Glutamatergic neuron (in vitro differentiated cells): ENCODE results near the gene BOD1L1. TPM values are rescaled to one million over a fixed set of nuclear protein-coding genes. Genes with fewer than 3 reads are reported as not detected.
A peak's percentile ranks its signal among the peaks of the same experiment; 100 is the strongest.

Source experiments
- DNase-seq: peaks from one replicate; pipeline ENCODE4 v3.0.0; 2022
- H3K27ac Mint-ChIP-seq: one replicate; pipeline ENCODE4 v1.8.0; 2020; ENCODE audit warnings: mild to moderate bottlenecking, mixed read lengths, inconsistent platforms; ENCODE audit not compliant: unreplicated experiment
- H3K27me3 Mint-ChIP-seq: one replicate; pipeline ENCODE4 v1.8.0; 2020; ENCODE audit warnings: mild to moderate bottlenecking, moderate library complexity, mixed read lengths, inconsistent platforms; ENCODE audit not compliant: unreplicated experiment
- H3K36me3 Mint-ChIP-seq: one replicate; pipeline ENCODE4 v1.8.0; 2020; ENCODE audit warnings: mild to moderate bottlenecking, mixed read lengths, inconsistent platforms; ENCODE audit not compliant: unreplicated experiment
- H3K4me1 Mint-ChIP-seq: one replicate; pipeline ENCODE4 v1.8.0; 2020; ENCODE audit warnings: mild to moderate bottlenecking, low read depth, mixed read lengths, inconsistent platforms; ENCODE audit not compliant: unreplicated experiment
- H3K4me3 Mint-ChIP-seq: one replicate; pipeline ENCODE4 v1.8.0; 2020; ENCODE audit warnings: mild to moderate bottlenecking, mixed read lengths, inconsistent platforms; ENCODE audit not compliant: unreplicated experiment
- H3K9me3 Mint-ChIP-seq: one replicate; pipeline ENCODE4 v1.8.0; 2020; ENCODE audit warnings: mild to moderate bottlenecking, moderate library complexity, mixed read lengths, inconsistent platforms; ENCODE audit not compliant: unreplicated experiment
- CTCF ChIP-seq: fragments of 200-600 bp; sonication (generic); IDR thresholded peaks from one replicate; pipeline ENCODE4 v1.5.0; 2021; ENCODE audit not compliant: partially characterized antibody, unreplicated experiment
- total RNA-seq: library from RNA; stranded (reverse); fragmentation: NEBNext Ultra II Directional; extraction: Animal tissue kit (Norgen Biotek cat#: 25700); gene quantifications from one replicate; pipeline ENCODE4 v1.2.1, GENCODE V29; 2021; ENCODE audit not compliant: unreplicated experiment

The BOD1L1 gene
- total RNA-seq, 1 donor from 2014 or later, result 57.3 TPM

GRCh38 chr4:13544606-13545393 lies 82.7 kb downstream of the BOD1L1 start:
- peak; percentile 87 for DNase-seq
- no peaks in the 10 kb centered on the region for H3K4me1 Mint-ChIP-seq
- peaks cover 38% of the 10 kb centered on the region for H3K27me3 Mint-ChIP-seq
- peak overlapping the region; percentile 95 for H3K4me3 Mint-ChIP-seq
- H3K9me3 Mint-ChIP-seq, result peaks cover 15% of the 10 kb centered on the region
- H3K27ac Mint-ChIP-seq, result peak overlapping the region; percentile 48
- no peaks in the 10 kb centered on the region for H3K36me3 Mint-ChIP-seq
- no peak for TF ChIP-seq CTCF

GRCh38 chr4:13543839-13544605 lies 83.5 kb downstream of the BOD1L1 start, which contains the start of gene NKX3-2:
TSS of gene NKX3-2 (minus strand) at chr4:13544508. CDS start at chr4:13544414, 94 bp downstream.
- Mint-ChIP-seq H3K4me1 (no peaks in the 10 kb centered on the region), H3K36me3 (no peaks in the 10 kb centered on the region), H3K27me3 (peaks cover 39% of the 10 kb centered on the region), H3K4me3 (peak within 1 kb of the TSS; percentile 95), H3K9me3 (peaks cover 15% of the 10 kb centered on the region), H3K27ac (peak within 1 kb of the TSS; percentile 48)
- no peak for TF ChIP-seq CTCF
- peak; percentile 65 for DNase-seq

- Mint-ChIP-seq H3K4me3 (peak overlapping the region; percentile 71), H3K4me1 (no peaks in the 10 kb centered on the region), H3K9me3 (peaks cover 14% of the 10 kb centered on the region), H3K27ac (no peak overlapping the region), H3K27me3 (peaks cover 40% of the 10 kb centered on the region), H3K36me3 (no peaks in the 10 kb centered on the region)
- DNase-seq, result no peak
- TF ChIP-seq CTCF, result no peak
Measured at GRCh38 chr4:13543032-13543838, 84.3 kb downstream of the BOD1L1 start.

- H3K4me3 Mint-ChIP-seq, result no peak overlapping the region
- no peaks in the 10 kb centered on the region for H3K36me3 Mint-ChIP-seq
- DNase-seq, result no peak
- TF ChIP-seq CTCF, result no peak
- H3K9me3 Mint-ChIP-seq, result peaks cover 15% of the 10 kb centered on the region
- peaks cover 43% of the 10 kb centered on the region for H3K27me3 Mint-ChIP-seq
- H3K27ac Mint-ChIP-seq, result no peak overlapping the region
- H3K4me1 Mint-ChIP-seq, result no peaks in the 10 kb centered on the region
Measured at GRCh38 chr4:13542577-13543031, 84.9 kb downstream of the BOD1L1 start.
